GM12891 (cell line): ENCODE measurements around the gene ZNF575.

Source experiments
- DNase-seq: peaks from one replicate; pipeline ENCODE4 v3.0.0; 2011; ENCODE audit warnings: low spot score; ENCODE audit not compliant: insufficient read length
- FAIRE-seq: peaks from 2 replicates; lab custom pipeline; 2011; peaks lifted over from hg19 to GRCh38; lab: Jason Lieb, UNC
- PAX5 ChIP-seq: IDR thresholded peaks from 2 replicates; pipeline ENCODE4 v1.6.1; 2011; ENCODE audit warnings: low read length, moderate library complexity, mild to moderate bottlenecking; ENCODE audit not compliant: insufficient read depth, severe bottlenecking
- POLR2A ChIP-seq: IDR thresholded peaks from 2 replicates; pipeline ENCODE4 v1.6.1; 2011; ENCODE audit warnings: low read depth, low read length, control low read depth
- POLR2AphosphoS5 ChIP-seq: IDR thresholded peaks from 2 replicates; pipeline ENCODE4 v1.6.1; 2011; ENCODE audit warnings: low read depth, low read length, control low read depth
- POU2F2 ChIP-seq: IDR thresholded peaks from 2 replicates; pipeline ENCODE4 v1.6.1; 2011; ENCODE audit warnings: low read depth, mild to moderate bottlenecking, control low read depth, low read length, moderate library complexity
- SPI1 ChIP-seq: IDR thresholded peaks from 2 replicates; pipeline ENCODE4 v1.6.1; 2011; ENCODE audit warnings: low read depth, low read length, control low read depth
- TAF1 ChIP-seq: IDR thresholded peaks from 2 replicates; pipeline ENCODE4 v1.6.1; 2011; ENCODE audit warnings: low read depth, low read length, control low read depth

ZNF575 gene

GRCh38 chr19:43525836-43526771, 6.9 kb upstream of the ZNF575 start:
- FAIRE-seq (peak; percentile 20), DNase-seq (no peak)
- TF ChIP-seq PAX5, result no peak
- no peak for TF ChIP-seq TAF1
- TF ChIP-seq POU2F2, result no peak
- TF ChIP-seq SPI1, result no peak
- no peak for TF ChIP-seq POLR2A
- no peak for TF ChIP-seq POLR2AphosphoS5

GRCh38 chr19:43526884-43527859, 5.8 kb upstream of the ZNF575 start, which contains the start of gene ETHE1:
Gene ETHE1 (minus strand): TSS chr19:43527201. CDS start chr19:43527177, 24 bp downstream.
- peak; percentile 76 for DNase-seq
- FAIRE-seq, result peak; percentile 85
- no peak for TF ChIP-seq SPI1
- TF ChIP-seq TAF1, result 0 out of 2 replicates have a peak, but pooled peaks have one; percentile 51
- TF ChIP-seq POU2F2, result no peak
- peak; percentile 62; the same call in 1 of the 2 replicates for TF ChIP-seq POLR2AphosphoS5
- peak; percentile 73 for TF ChIP-seq POLR2A

GRCh38 chr19:43527860-43528622, 4.9 kb upstream of the ZNF575 start:
- no peak for TF ChIP-seq POLR2A
- TF ChIP-seq POLR2AphosphoS5, result no peak
- TF ChIP-seq TAF1, result no peak
- no peak for TF ChIP-seq SPI1
- no peak for TF ChIP-seq PAX5
- TF ChIP-seq POU2F2, result no peak
- FAIRE-seq (no peak), DNase-seq (no peak)

GRCh38 chr19:43532571-43532961, 422 bp upstream of the ZNF575 start:
- FAIRE-seq (peak; percentile 13), DNase-seq (no peak)
- TF ChIP-seq POU2F2, result no peak
- TF ChIP-seq PAX5, result no peak
- no peak; the same call in 1 of the 2 replicates for TF ChIP-seq TAF1
- no peak for TF ChIP-seq POLR2A
- TF ChIP-seq SPI1, result no peak
- TF ChIP-seq POLR2AphosphoS5, result no peak

GRCh38 chr19:43533546-43534304, 737 bp downstream of the ZNF575 start:
- FAIRE-seq, result no peak
- DNase-seq, result peak; percentile 90
- TF ChIP-seq POLR2AphosphoS5 (no peak), PAX5 (no peak), TAF1 (no peak), POLR2A (no peak), POU2F2 (peak; percentile 80; the same call in 1 of the 2 replicates)

- no peak for DNase-seq
- no peak for FAIRE-seq
- TF ChIP-seq POU2F2 (no peak), SPI1 (no peak), TAF1 (no peak), POLR2A (no peak), POLR2AphosphoS5 (no peak), PAX5 (no peak)
These were observed 1.4 kb downstream of the ZNF575 start for GRCh38 chr19:43534305-43534815.

GRCh38 chr19:43534816-43535761, 2.1 kb downstream of the ZNF575 start:
- TF ChIP-seq PAX5 (no peak), SPI1 (no peak), TAF1 (no peak), POU2F2 (no peak)
- FAIRE-seq (no peak), DNase-seq (no peak)

GRCh38 chr19:43538922-43539321, 5.9 kb downstream of the ZNF575 start:
- FAIRE-seq (no peak), DNase-seq (no peak)
- TF ChIP-seq POLR2AphosphoS5 (no peak), POLR2A (no peak), SPI1 (no peak), TAF1 (no peak), PAX5 (no peak), POU2F2 (no peak)
